OCI-LY3 (cell line): ENCODE results near the gene SAMD10.

Experiments
- CTCF ChIP-seq: fragments of 200-600, 300-600 bp; sonication (generic); IDR thresholded peaks from 2 replicates; pipeline ENCODE4 v1.5.1; 2014; ENCODE audit warnings: antibody characterized with exemption, low read length, low read depth
- EZH2phosphoT487 ChIP-seq: fragments of 200-600 bp; shearing (Covaris generic); IDR thresholded peaks from 2 replicates; pipeline ENCODE4 v1.6.1; 2018; ENCODE audit warnings: antibody characterized with exemption, mixed run types, low read depth

GRCh38 chr20:63979229-63979556 lies 249 bp downstream of the SAMD10 start:
- TF ChIP-seq CTCF (no peak), EZH2phosphoT487 (no peak)
